GM12801 (cell line): ENCODE data around the gene ODC1.

ENCODE experiments used
- TF ChIP-seq, protein P1 (sequence below): IDR thresholded peaks from one replicate; pipeline ENCODE4 v1.5.1; 2011; ENCODE audit warnings: control low read depth; ENCODE audit not compliant: insufficient read length; ENCODE audit errors: extremely low read depth

The ODC1 gene

DNA sequence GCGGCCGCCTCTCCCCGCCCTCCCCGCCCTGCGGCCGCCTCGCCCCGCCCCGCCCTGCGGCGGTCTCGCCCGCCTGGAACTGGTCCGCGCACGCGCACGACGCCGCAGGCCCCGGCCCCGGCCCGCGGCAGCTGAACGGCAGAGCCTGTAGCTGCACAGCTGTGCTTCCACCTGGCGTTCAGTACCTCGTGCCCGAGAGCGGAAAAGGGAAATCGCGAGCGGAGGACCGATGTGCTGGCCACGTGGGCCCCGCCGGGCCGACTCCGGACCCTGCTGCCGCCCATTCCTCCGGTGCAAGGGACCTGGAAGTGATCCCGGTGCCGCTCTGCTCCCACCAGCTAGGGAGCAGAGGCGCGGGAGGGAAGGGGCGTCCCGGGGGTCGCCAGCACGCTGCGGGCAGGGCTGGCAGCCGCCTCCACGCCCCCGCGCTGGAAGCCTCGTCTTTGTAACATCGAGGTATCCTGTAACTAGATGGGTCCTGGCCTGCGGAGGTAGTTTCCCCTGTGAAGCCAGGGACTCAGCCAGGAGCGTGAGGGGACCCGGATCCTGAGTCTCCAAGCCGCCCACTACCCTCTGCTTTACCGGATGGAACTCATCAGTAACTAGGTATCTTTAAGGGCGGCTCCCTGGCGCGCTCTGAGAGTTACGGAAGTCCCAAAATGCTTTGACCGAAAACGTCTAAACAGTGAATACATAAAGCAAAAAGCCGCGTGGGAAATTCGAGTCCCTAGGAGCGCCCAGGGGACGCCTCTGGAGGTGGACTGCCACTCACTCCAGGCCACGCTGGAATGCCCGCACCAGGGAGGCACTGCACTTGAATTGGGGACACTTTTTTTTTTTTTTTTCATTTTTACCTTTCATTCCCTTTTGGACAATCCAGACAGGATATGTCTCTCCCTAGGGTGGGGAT, 704 bp upstream of the ODC1 start:
- TF ChIP-seq, protein P1, sequence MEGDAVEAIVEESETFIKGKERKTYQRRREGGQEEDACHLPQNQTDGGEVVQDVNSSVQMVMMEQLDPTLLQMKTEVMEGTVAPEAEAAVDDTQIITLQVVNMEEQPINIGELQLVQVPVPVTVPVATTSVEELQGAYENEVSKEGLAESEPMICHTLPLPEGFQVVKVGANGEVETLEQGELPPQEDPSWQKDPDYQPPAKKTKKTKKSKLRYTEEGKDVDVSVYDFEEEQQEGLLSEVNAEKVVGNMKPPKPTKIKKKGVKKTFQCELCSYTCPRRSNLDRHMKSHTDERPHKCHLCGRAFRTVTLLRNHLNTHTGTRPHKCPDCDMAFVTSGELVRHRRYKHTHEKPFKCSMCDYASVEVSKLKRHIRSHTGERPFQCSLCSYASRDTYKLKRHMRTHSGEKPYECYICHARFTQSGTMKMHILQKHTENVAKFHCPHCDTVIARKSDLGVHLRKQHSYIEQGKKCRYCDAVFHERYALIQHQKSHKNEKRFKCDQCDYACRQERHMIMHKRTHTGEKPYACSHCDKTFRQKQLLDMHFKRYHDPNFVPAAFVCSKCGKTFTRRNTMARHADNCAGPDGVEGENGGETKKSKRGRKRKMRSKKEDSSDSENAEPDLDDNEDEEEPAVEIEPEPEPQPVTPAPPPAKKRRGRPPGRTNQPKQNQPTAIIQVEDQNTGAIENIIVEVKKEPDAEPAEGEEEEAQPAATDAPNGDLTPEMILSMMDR: no peak

DNA sequence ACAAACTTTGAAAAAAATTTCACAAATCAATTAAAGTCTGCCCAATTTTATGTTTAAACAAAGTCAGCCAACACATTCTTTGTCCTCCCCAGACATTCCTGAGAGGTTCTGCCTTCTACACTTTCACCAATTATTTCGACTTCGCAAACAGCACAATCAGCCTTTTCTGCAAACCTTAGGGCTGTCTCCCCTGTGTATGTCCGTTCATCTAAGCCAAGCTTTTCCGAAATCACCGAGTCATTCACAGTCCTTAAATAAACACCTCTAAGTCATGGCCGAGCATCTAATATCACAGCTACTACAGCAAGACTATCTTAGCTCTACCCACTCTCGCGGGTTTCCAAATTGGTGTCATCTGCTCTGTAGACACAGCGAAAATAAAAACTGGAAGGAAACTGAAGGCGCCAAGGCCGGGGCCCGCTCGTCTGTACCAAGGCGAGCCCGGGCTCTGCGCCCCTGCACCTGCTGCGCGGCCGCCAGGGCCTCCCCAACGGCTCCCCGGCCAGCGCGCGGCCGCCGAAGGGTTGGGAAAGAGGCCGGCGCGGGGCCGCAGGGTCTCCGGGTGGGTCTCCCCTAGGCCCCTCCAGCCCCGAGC, 730 bp downstream of the ODC1 start:
- TF ChIP-seq, protein P1: no peak

DNA sequence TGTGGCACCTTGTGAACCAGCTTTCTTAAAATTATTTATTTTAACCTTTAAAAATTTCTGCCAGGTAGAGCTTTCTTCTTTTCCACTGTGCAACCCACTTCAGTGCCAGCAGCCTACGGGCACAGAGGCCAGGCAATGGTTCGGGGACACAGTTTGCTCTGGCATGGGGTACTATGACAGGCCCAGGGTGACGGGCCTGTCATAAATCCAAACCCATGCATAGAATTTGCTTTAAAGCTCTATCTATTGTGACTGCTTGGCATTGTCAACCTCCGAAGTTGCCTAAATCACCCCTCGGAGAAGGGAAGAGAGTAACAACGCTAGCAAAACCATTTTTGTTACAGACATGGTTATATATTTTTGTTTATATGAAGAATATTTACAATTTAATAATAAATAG, 1.5 kb downstream of the ODC1 start:
- TF ChIP-seq, protein P1: no peak

DNA sequence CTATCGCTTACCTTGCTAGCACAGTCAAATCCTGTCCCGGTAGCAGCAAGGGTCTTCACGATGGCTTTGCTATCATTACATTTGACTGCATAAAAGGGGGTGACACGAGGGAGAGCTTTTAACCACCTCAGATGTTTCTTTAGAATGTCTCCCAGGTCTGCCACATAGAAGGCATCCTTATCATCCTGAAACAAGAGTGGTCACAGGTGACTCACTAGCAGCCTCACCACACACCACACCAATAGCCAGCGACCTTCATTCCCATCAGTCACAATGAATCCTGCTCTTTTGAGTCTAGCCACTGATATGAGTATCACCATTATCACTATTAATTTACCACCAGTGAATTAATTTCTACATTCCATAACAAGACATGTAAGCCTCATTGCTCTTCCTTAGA, 3.7 kb downstream of the ODC1 start:
- TF ChIP-seq, protein P1: no peak

DNA sequence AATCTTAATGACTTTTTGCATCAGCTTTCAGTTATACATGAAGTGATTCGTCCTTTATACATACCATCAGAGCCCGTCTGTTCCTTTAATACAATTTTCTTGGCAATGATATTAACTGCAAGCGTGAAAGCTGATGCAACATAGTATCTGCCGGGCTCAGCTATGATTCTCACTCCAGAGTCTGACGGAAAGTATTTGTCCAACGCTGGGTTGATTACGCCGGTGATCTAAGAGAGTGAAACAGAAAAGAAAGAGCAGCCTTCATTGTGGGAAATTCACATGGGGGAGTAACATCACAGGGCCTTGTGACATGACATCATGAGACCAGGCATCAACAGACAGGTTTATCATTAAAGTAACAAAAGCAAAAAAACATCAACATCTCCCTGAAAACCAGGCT, 6.2 kb downstream of the ODC1 start:
- TF ChIP-seq, protein P1: no peak

DNA sequence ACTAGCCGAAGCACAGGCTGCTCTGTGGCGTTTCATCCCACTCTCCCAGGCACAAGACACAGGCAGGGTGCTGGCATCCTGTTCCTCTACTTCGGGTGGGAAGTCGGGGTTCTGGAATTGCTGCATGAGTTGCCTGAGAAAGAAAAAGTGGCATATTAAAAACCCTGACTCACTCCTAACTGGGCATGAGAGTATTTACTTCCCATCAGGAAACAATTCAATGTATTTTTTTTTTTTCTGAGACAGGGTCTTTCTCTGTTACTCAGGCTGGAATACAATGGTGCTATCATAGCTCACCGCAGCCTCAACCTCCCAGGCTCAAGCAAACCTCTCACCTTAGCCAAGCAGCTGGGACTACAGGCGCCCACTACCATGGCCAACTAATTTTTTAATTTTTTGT, 7.4 kb downstream of the ODC1 start:
- TF ChIP-seq, protein P1: no peak

DNA sequence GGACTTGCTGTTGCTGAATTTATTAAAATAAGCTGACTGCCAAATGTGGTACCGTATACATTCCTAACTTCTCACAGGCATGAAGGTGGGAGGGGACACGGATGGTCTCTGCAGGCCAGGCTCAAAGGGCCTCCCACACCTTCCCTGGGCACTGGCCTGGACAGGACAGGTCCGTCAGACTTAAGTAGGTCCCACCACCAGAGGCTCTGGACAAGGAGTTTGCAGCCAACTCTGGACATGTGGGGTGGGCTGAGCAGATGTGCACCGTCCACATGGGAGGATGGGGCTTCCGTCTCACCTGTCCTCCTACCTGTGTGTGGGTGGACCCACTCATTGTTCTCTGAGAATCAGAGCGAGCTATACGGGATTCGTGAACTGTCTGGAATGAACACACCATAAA, 8.2 kb downstream of the ODC1 start:
- TF ChIP-seq, protein P1: no peak
